HepG2 (cell line): ENCODE results near the gene CAMKMT. TPM values are rescaled to one million over a fixed set of nuclear protein-coding genes. Genes with fewer than 3 reads are reported as not detected.

ENCODE experiments used
- ATAC-seq: fragments of 200-7000 bp; cut with Tn5 transposase; 3 replicates; pipeline ENCODE4 v1.9.1; 2020; ENCODE audit warnings: mild to moderate bottlenecking, moderate library complexity
- BruUV-seq: library from RNA; stranded (reverse); fragments of 400-500 nt; replicated peaks from 2 replicates; lab custom pipeline; 2021; lab: Mats Ljungman, UMichigan
- CTCF ChIA-PET: fragments of 300-600 bp; formaldehyde crosslinking; extraction: SDS; loops from one replicate; lab custom pipeline; 2021; ENCODE audit warnings: low total read pairs, inconsistent platforms, low intra/inter-chr PET ratio; lab: Yijun Ruan, JAX
- POLR2A ChIA-PET: fragments of 350-600 bp; sonication (Branson Sonifier 250); formaldehyde crosslinking; loops from one replicate; lab custom pipeline; 2020; ENCODE audit warnings: antibody characterized with exemption, inconsistent platforms; lab: Yijun Ruan, JAX
- DNase-seq: peaks from one replicate; pipeline ENCODE4 v3.0.0-alpha.2; 2015; ENCODE audit warnings: low spot score
- FAIRE-seq: peaks from 3 replicates; lab custom pipeline; 2011; peaks lifted over from hg19 to GRCh38; lab: Jason Lieb, UNC
- H2AFZ ChIP-seq: one replicate; pipeline ENCODE4 v1.6.1; 2011; ENCODE audit warnings: low read length, inconsistent platforms
- H3K27ac ChIP-seq: fragments of 300-600 bp; 3 replicates; pipeline ENCODE4 v1.8.0; 2011; ENCODE audit warnings: mixed run types, mild to moderate bottlenecking, mixed read lengths, low read length, inconsistent platforms; ENCODE audit not compliant: insufficient read depth; ENCODE audit errors: extremely low read length
- H3K27me3 ChIP-seq, 2 experiments: fragments of 200-600 bp in 1 of 2; 2 replicates in 1 of 2; 3 replicates in 1 of 2; pipeline versions ENCODE4 v1.6.0 to v1.8.0; 2011; ENCODE audit warnings: low read length in 2 of 2, mild to moderate bottlenecking in 2 of 2, moderate library complexity in 2 of 2, inconsistent platforms in 1 of 2; ENCODE audit not compliant: insufficient read depth in 2 of 2, control insufficient read depth in 1 of 2
- H3K36me3 ChIP-seq, 2 experiments: fragments of 200-600 bp in 1 of 2; replicated peaks in 1 of 2; 2 replicates in 1 of 2; 3 replicates in 1 of 2; pipeline versions ENCODE4 v1.5.1 to v1.8.0; 2011; ENCODE audit warnings: low read length in 2 of 2, inconsistent platforms in 1 of 2; ENCODE audit not compliant: insufficient read depth in 2 of 2, control insufficient read depth in 1 of 2
- H3K4me1 ChIP-seq: 2 replicates; pipeline ENCODE4 v1.5.1; 2012; ENCODE audit warnings: low read length, inconsistent platforms; ENCODE audit not compliant: insufficient read depth
- H3K4me2 ChIP-seq: 2 replicates; pipeline ENCODE4 v1.6.0; 2011; ENCODE audit warnings: low read depth, low read length, inconsistent platforms
- H3K4me3 ChIP-seq, 3 experiments: fragments of 200-600 bp in 1 of 3; sonication (generic), shearing (Covaris generic) in 1 of 3; replicated peaks in 1 of 3; 2 replicates each; pipeline ENCODE4 v1.5.1; 2011 to 2016; ENCODE audit warnings: low read length in 3 of 3, inconsistent platforms in 2 of 3, low read depth in 2 of 3, mild to moderate bottlenecking in 2 of 3, control low read depth in 1 of 3, mixed read lengths in 1 of 3; ENCODE audit not compliant: insufficient read depth in 1 of 3
- H3K79me2 ChIP-seq: one replicate; pipeline ENCODE4 v1.6.1; 2011; ENCODE audit warnings: low read length, inconsistent platforms; ENCODE audit not compliant: insufficient read depth
- H3K9ac ChIP-seq: 2 replicates; pipeline ENCODE4 v1.6.0; 2011; ENCODE audit warnings: mild to moderate bottlenecking, low read depth, low read length, inconsistent platforms; ENCODE audit not compliant: insufficient read depth
- H3K9me3 ChIP-seq: 2 replicates; pipeline ENCODE4 v1.5.1; 2012; ENCODE audit warnings: mild to moderate bottlenecking, low read length
- H4K20me1 ChIP-seq: 2 replicates; pipeline ENCODE4 v1.6.0; 2011; ENCODE audit warnings: inconsistent platforms, mild to moderate bottlenecking, low read length, moderate library complexity; ENCODE audit not compliant: insufficient read depth
- HCFC1 ChIP-seq: fragments of 150-350 bp; IDR thresholded peaks from 2 replicates; pipeline ENCODE4 v1.6.1; 2014; ENCODE audit warnings: low read depth, low read length
- MAFK ChIP-seq, 2 experiments: IDR thresholded peaks in 1 of 2; conservative IDR thresholded peaks in 1 of 2; 2 replicates each; pipeline ENCODE4 v1.6.1; 2011; ENCODE audit warnings: improper control_type of control experiment in 2 of 2, low read length in 2 of 2
- ZBTB14 ChIP-seq: sonication (generic); formaldehyde crosslinking; IDR thresholded peaks from 2 replicates; pipeline ENCODE4 v1.4.0; 2020; ENCODE audit warnings: missing genetic modification reagents
- ZBTB8A ChIP-seq: sonication (generic); formaldehyde crosslinking; IDR thresholded peaks from 2 replicates; pipeline ENCODE4 v1.4.0; 2020; ENCODE audit warnings: mild to moderate bottlenecking, low read depth, missing genetic modification reagents, borderline replicate concordance
- ZNF207 ChIP-seq: fragments of 450-650 bp; IDR thresholded peaks from 2 replicates; pipeline ENCODE4 v1.6.1; 2016; ENCODE audit warnings: antibody characterized with exemption, borderline replicate concordance
- ZNF644 ChIP-seq: IDR thresholded peaks from 2 replicates; pipeline ENCODE4 v1.6.1; 2016; ENCODE audit warnings: low read depth
- ZNF83 ChIP-seq: sonication (generic); formaldehyde crosslinking; IDR thresholded peaks from 2 replicates; pipeline ENCODE4 v1.4.0; 2020; ENCODE audit warnings: missing genetic modification reagents, mild to moderate bottlenecking, borderline replicate concordance
- ZXDC ChIP-seq: sonication (generic); formaldehyde crosslinking; IDR thresholded peaks from 2 replicates; pipeline ENCODE4 v1.5.0; 2020; ENCODE audit warnings: mild to moderate bottlenecking, missing genetic modification reagents
- WGBS: methylation state at CpG from one replicate; pipeline ENCODE4 v1.1.6; 2017; ENCODE audit warnings: low lambda C conversion rate; 5-methylcytosine and 5-hydroxymethylcytosine counted together
- in situ Hi-C: cut with HindIII; loops from 2 replicates; pipeline ENCODE4 v1.10.0; 2017; ENCODE audit warnings: low pct_unique_long_range_greater_than_20kb; ENCODE audit not compliant: extremely low pct_ligation_motif_present
- intact Hi-C: fragments of 100-400 bp; cut with micrococcal nuclease; formaldehyde crosslinking; loops from one replicate; pipeline ENCODE4 v1.10.0; 2022; ENCODE audit not compliant: unreplicated experiment
- polyA plus RNA-seq, 8 experiments: library from polyadenylated mRNA; depleted of rRNA in 3 of 8; stranded (reverse) in 7 of 8; unstranded in 1 of 8; fragments of >200 nt; fragmentation: Illumina TruSeq in 4 of 8; extraction: Trizol in 4 of 8; gene quantifications; 2 replicates each; pipeline versions ENCODE4 v1.2.1 to v1.2.3, GENCODE V29; 2011 to 2016; ENCODE audit warnings: low read depth in 4 of 8, missing spikeins in 1 of 8, mixed read lengths in 1 of 8; ENCODE audit not compliant: insufficient read depth in 1 of 8
- total RNA-seq, 5 experiments: library from RNA; depleted of rRNA; stranded (reverse); fragments of >200 nt; fragmentation: Illumina TruSeq; extraction: Trizol; gene quantifications; 2 replicates each; pipeline ENCODE4 v1.2.3, GENCODE V29; 2016; ENCODE audit warnings: low read depth in 1 of 5
- TF ChIP-seq, protein P1 (sequence below): sonication (generic); formaldehyde crosslinking; IDR thresholded peaks from 2 replicates; pipeline ENCODE4 v1.4.0; 2020; ENCODE audit warnings: missing genetic modification reagents, mild to moderate bottlenecking, borderline replicate concordance

CAMKMT gene
- total and polyA plus RNA-seq, 2 of the 13 experiments (the other 11 are each of a cell fraction or from before 2014, with no cell fraction given): 6.9 to 20.8 TPM

DNA sequence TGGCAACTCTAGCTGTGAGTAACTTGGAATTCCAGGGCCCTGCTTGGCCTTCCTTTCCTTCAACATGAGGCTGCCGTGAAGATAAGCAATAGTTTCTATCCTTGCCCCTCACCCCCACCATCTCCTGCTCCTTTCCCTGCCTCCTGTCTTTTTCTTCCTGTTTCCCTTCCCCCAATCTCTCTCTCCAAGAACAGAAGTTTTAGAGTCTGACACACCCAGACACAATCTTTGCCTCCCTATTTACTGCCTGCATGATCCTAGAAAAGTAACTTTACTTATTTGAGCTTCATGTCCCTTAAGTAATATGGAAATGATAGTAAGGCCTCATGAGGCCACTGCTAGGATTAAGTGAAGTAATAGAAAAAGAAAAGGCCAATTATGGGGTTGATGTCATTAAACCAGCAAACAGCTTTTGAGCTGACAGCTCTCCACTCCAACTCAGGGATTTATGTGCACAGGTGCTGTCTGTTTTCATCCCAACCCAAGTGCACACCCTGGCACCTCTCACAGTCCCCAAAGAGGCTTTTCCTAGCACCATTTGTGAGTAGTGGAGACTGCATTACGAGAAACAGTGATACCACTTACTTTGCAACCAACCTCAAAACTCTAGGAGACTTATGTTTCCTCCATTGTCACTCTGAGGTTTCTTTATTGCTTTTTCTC, 456.1 kb downstream of the CAMKMT start (continued):
- TF ChIP-seq ZBTB14 (CRISPR knock-in tag): no peak

DNA sequence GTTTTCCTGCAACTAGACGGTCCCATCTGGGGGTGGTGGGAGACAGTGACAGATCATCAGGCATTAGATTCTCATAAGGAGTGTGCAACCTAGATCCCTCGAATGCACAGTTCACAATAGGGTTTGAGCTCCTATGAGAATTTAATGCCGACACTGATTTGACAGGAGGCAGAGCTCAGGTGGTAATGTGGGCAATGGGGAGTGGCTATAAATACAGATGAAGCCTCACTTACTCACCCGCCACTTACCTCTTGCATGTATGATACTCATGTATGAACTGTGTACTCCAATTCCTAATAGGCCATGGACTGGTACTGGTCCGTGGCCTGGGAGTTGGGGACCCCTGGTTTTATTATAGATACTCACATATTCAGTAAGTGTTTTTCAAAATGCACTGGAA, 457.3 kb downstream of the CAMKMT start:
- CTCF ChIA-PET: no interaction called here
- in situ Hi-C loops: no loop called here
- H2AFZ ChIP-seq: no peak overlapping the region
- no peaks in the 10 kb centered on the region for H3K9me3 ChIP-seq
- BruUV-seq: no TSS peak
- TF ChIP-seq MAFK (conservative IDR thresholded peaks at IDR 0.05 in 1 of 2, IDR thresholded peaks at IDR 0.05 in 1 of 2; ENCODE audit: low read length in 2 of 2): no peak
- TF ChIP-seq ZXDC (CRISPR knock-in tag): no peak
- no peak for TF ChIP-seq ZNF83 (CRISPR knock-in tag)
- TF ChIP-seq ZNF207: no peak
- TF ChIP-seq, protein P1, sequence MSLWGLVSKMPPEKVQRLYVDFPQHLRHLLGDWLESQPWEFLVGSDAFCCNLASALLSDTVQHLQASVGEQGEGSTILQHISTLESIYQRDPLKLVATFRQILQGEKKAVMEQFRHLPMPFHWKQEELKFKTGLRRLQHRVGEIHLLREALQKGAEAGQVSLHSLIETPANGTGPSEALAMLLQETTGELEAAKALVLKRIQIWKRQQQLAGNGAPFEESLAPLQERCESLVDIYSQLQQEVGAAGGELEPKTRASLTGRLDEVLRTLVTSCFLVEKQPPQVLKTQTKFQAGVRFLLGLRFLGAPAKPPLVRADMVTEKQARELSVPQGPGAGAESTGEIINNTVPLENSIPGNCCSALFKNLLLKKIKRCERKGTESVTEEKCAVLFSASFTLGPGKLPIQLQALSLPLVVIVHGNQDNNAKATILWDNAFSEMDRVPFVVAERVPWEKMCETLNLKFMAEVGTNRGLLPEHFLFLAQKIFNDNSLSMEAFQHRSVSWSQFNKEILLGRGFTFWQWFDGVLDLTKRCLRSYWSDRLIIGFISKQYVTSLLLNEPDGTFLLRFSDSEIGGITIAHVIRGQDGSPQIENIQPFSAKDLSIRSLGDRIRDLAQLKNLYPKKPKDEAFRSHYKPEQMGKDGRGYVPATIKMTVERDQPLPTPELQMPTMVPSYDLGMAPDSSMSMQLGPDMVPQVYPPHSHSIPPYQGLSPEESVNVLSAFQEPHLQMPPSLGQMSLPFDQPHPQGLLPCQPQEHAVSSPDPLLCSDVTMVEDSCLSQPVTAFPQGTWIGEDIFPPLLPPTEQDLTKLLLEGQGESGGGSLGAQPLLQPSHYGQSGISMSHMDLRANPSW: no peak
- TF ChIP-seq ZBTB8A (CRISPR knock-in tag): no peak
- TF ChIP-seq ZNF644 (CRISPR knock-in tag): no peak
- no peak for TF ChIP-seq HCFC1
- TF ChIP-seq, all 625 proteins: peak for 0
- Histone ChIP-seq H3K4me2 (no peak overlapping the region), H3K27ac (no peak overlapping the region), H3K27me3 (peaks cover 0 to 10% of the 10 kb centered on the region in 2 experiments; a peak in 1 of 5 replicates), H3K79me2 (no peaks in the 10 kb centered on the region), H3K9ac (no peak overlapping the region), H3K4me3 (no peak overlapping the region), H3K4me1 (0 out of 2 replicates have a peak, but pooled peaks cover 4% of the 10 kb centered on the region), H3K36me3 (no peaks in the 10 kb centered on the region), H4K20me1 (no peaks in the 10 kb centered on the region)
- no peak for DNase-seq
- POLR2A ChIA-PET: no interaction called here
- ATAC-seq: no peak
- WGBS: 11% methylated on average over 5 of the region's 5 CpGs
- no peak for FAIRE-seq
- intact Hi-C loops: no loop called here
